H1 (cell line): ENCODE data around the gene CIB2. TPM values are rescaled to one million over a fixed set of nuclear protein-coding genes. Genes with fewer than 3 reads are reported as not detected.

Source experiments
- CTCF ChIA-PET: fragments of 300-600 bp; sonication (Branson Sonifier 250); formaldehyde crosslinking; loops from one replicate; lab custom pipeline; 2021; ENCODE audit not compliant: partially characterized antibody; lab: Charles Lee
- POLR2A ChIA-PET: fragments of 300-600 bp; sonication (Branson Sonifier 250); formaldehyde crosslinking; loops from one replicate; lab custom pipeline; 2021; ENCODE audit warnings: inconsistent platforms; ENCODE audit not compliant: partially characterized antibody; lab: Charles Lee
- DNase-seq, 2 experiments: peaks; one replicate each; pipeline versions ENCODE4 v3.0.0 to v3.0.0-alpha.2; 2010 to 2022; ENCODE audit warnings: low spot score in 2 of 2, low read depth in 1 of 2, mixed read lengths in 1 of 2
- FAIRE-seq: peaks from 2 replicates; lab custom pipeline; 2011; peaks lifted over from hg19 to GRCh38; lab: Jason Lieb, UNC
- H2AFZ ChIP-seq: 2 replicates; pipeline ENCODE4 v1.8.1; 2012; ENCODE audit warnings: low read length, inconsistent platforms
- H2AK5ac ChIP-seq: 2 replicates; pipeline ENCODE4 v1.6.1; 2013; ENCODE audit warnings: low read depth, low read length
- H2BK120ac ChIP-seq: replicated peaks from 2 replicates; pipeline ENCODE3; 2013; ENCODE audit warnings: low read depth, low read length, inconsistent platforms
- H2BK12ac ChIP-seq: 2 replicates; pipeline ENCODE4 v1.6.1; 2013; ENCODE audit warnings: low read depth, low read length
- H2BK15ac ChIP-seq: 2 replicates; pipeline ENCODE4 v1.6.1; 2013; ENCODE audit warnings: low read length
- H2BK20ac ChIP-seq: 2 replicates; pipeline ENCODE4 v1.6.1; 2013; ENCODE audit warnings: low read length
- H2BK5ac ChIP-seq: 2 replicates; pipeline ENCODE4 v1.6.1; 2013; ENCODE audit warnings: low read depth, low read length
- H3K14ac ChIP-seq: 2 replicates; pipeline ENCODE4 v1.6.1; 2013; ENCODE audit warnings: inconsistent platforms; ENCODE audit not compliant: insufficient read length
- H3K18ac ChIP-seq: 2 replicates; pipeline ENCODE4 v1.6.1; 2013; ENCODE audit warnings: low read length; ENCODE audit errors: extremely low read depth
- H3K23ac ChIP-seq: 2 replicates; pipeline ENCODE4 v1.6.1; 2013; ENCODE audit warnings: inconsistent platforms; ENCODE audit not compliant: insufficient read length
- H3K23me2 ChIP-seq: 2 replicates; pipeline ENCODE4 v1.6.1; 2013; ENCODE audit warnings: low read depth, low read length
- H3K27ac ChIP-seq: 2 replicates; pipeline ENCODE4 v1.6.1; 2011; ENCODE audit warnings: low read depth, low read length, inconsistent platforms
- H3K27me3 ChIP-seq, 4 experiments: replicated peaks in 1 of 4; 1 replicate in 1 of 4; 2 replicates in 3 of 4; pipeline versions ENCODE4 v1.6.1 to v1.8.1; 2011 to 2013; ENCODE audit warnings: low read length in 3 of 4, mild to moderate bottlenecking in 3 of 4, inconsistent platforms in 2 of 4, mixed read lengths in 2 of 4, moderate library complexity in 1 of 4; ENCODE audit not compliant: control insufficient read depth in 3 of 4, insufficient read depth in 3 of 4; ENCODE audit errors: extremely low read depth in 1 of 4
- H3K36me3 ChIP-seq, 4 experiments: 2 replicates each; pipeline versions ENCODE4 v1.6.1 to v1.8.1; 2011 to 2013; ENCODE audit warnings: mild to moderate bottlenecking in 4 of 4, low read length in 3 of 4, moderate library complexity in 2 of 4, control low read depth in 1 of 4, inconsistent platforms in 1 of 4; ENCODE audit not compliant: insufficient read depth in 4 of 4, control insufficient read depth in 2 of 4
- H3K4ac ChIP-seq: replicated peaks from 2 replicates; pipeline ENCODE3; 2013; ENCODE audit warnings: low read length, low read depth, mixed read lengths, inconsistent platforms; ENCODE audit not compliant: insufficient read length
- H3K4me1 ChIP-seq, 4 experiments: replicated peaks in 1 of 4; 1 replicate in 1 of 4; 2 replicates in 3 of 4; pipeline versions ENCODE4 v1.6.1 to v1.8.1; 2011 to 2013; ENCODE audit warnings: low read length in 3 of 4, inconsistent platforms in 2 of 4, mixed read lengths in 1 of 4; ENCODE audit not compliant: insufficient read depth in 4 of 4, control insufficient read depth in 3 of 4
- H3K4me2 ChIP-seq, 2 experiments: 2 replicates each; pipeline versions ENCODE4 v1.6.1 to v1.8.1; 2011 to 2013; ENCODE audit warnings: low read depth in 2 of 2, low read length in 2 of 2, control low read depth in 1 of 2, inconsistent platforms in 1 of 2, mild to moderate bottlenecking in 1 of 2; ENCODE audit not compliant: insufficient read depth in 1 of 2
- H3K4me3 ChIP-seq, 4 experiments: fragments of 200-600, 300-600 bp in 1 of 4; sonication (generic), shearing (Covaris generic), sonication (Bioruptor Twin) in 1 of 4; 2 replicates each; pipeline versions ENCODE4 v1.5.1 to v1.8.1; 2011 to 2016; ENCODE audit warnings: low read length in 4 of 4, low read depth in 3 of 4, control low read depth in 2 of 4, inconsistent platforms in 2 of 4, mild to moderate bottlenecking in 2 of 4, mixed read lengths in 1 of 4, moderate library complexity in 1 of 4; ENCODE audit not compliant: insufficient read depth in 2 of 4; ENCODE audit errors: extremely low read depth in 1 of 4
- H3K56ac ChIP-seq: replicated peaks from 2 replicates; pipeline ENCODE3; 2013; ENCODE audit warnings: low read depth, mild to moderate bottlenecking, mixed read lengths, low read length, inconsistent platforms; ENCODE audit not compliant: insufficient read length
- H3K79me1 ChIP-seq: 2 replicates; pipeline ENCODE4 v1.6.1; 2013; ENCODE audit warnings: low read depth, low read length, control low read depth
- H3K79me2 ChIP-seq, 2 experiments: 2 replicates each; pipeline versions ENCODE4 v1.6.1 to v1.8.1; 2012 to 2013; ENCODE audit warnings: low read length in 2 of 2, mild to moderate bottlenecking in 2 of 2, inconsistent platforms in 1 of 2; ENCODE audit not compliant: insufficient read depth in 2 of 2, control insufficient read depth in 1 of 2
- H3K9ac ChIP-seq, 4 experiments: replicated peaks in 1 of 4; 1 replicate in 1 of 4; 2 replicates in 3 of 4; pipeline versions ENCODE4 v1.6.1 to v1.8.1; 2011 to 2013; ENCODE audit warnings: low read depth in 3 of 4, low read length in 3 of 4, control low read depth in 2 of 4, mild to moderate bottlenecking in 2 of 4, moderate library complexity in 2 of 4, inconsistent platforms in 1 of 4; ENCODE audit errors: extremely low read depth in 1 of 4
- H3K9me3 ChIP-seq, 2 experiments: 2 replicates each; pipeline versions ENCODE4 v1.6.1 to v1.8.1; 2012 to 2013; ENCODE audit warnings: mild to moderate bottlenecking in 2 of 2, moderate library complexity in 2 of 2, control low read depth in 1 of 2, inconsistent platforms in 1 of 2, low read depth in 1 of 2, low read length in 1 of 2, mixed read lengths in 1 of 2; ENCODE audit not compliant: insufficient read depth in 2 of 2
- H4K20me1 ChIP-seq, 2 experiments: replicated peaks in 1 of 2; 2 replicates each; pipeline versions ENCODE3 to v1.8.1; 2011 to 2013; ENCODE audit warnings: inconsistent platforms in 2 of 2, low read length in 2 of 2, mild to moderate bottlenecking in 1 of 2; ENCODE audit not compliant: insufficient read depth in 2 of 2, control insufficient read depth in 1 of 2
- H4K5ac ChIP-seq: 2 replicates; pipeline ENCODE4 v1.6.1; 2013; ENCODE audit warnings: low read length, low read depth, mixed read lengths, inconsistent platforms; ENCODE audit not compliant: insufficient read length
- H4K8ac ChIP-seq: 2 replicates; pipeline ENCODE4 v1.8.0; 2013; ENCODE audit warnings: mild to moderate bottlenecking, moderate library complexity, low read length, inconsistent platforms; ENCODE audit not compliant: insufficient read depth; ENCODE audit errors: extremely low read depth
- H4K91ac ChIP-seq: replicated peaks from 2 replicates; pipeline ENCODE3; 2013; ENCODE audit warnings: low read length, mixed read lengths, inconsistent platforms; ENCODE audit not compliant: insufficient read length
- CHD1 ChIP-seq: IDR thresholded peaks from 2 replicates; pipeline ENCODE4 v1.6.1; 2012; ENCODE audit warnings: low read depth, low read length, improper control_type of control experiment
- CHD2 ChIP-seq: IDR thresholded peaks from 2 replicates; pipeline ENCODE4 v1.6.1; 2012; ENCODE audit warnings: low read length, improper control_type of control experiment
- CTBP2 ChIP-seq: IDR thresholded peaks from 2 replicates; pipeline ENCODE4 v1.7.0; 2011; ENCODE audit warnings: borderline replicate concordance, mild to moderate bottlenecking, moderate library complexity, mixed read lengths, low read length; ENCODE audit not compliant: insufficient read depth, insufficient read length
- CTCF ChIP-seq, 3 experiments: IDR thresholded peaks; 1 replicate in 2 of 3; 2 replicates in 1 of 3; pipeline versions ENCODE4 v1.5.1 to v1.6.1; 2011; ENCODE audit warnings: low read length in 3 of 3, mild to moderate bottlenecking in 3 of 3, inconsistent platforms in 2 of 3, low read depth in 1 of 3, moderate library complexity in 1 of 3; ENCODE audit not compliant: insufficient read depth in 1 of 3; ENCODE audit errors: control extremely low read depth in 1 of 3
- MAFK ChIP-seq: IDR thresholded peaks from 2 replicates; pipeline ENCODE4 v1.6.1; 2012; ENCODE audit warnings: low read depth, mild to moderate bottlenecking, improper control_type of control experiment, low read length
- MAX ChIP-seq: IDR thresholded peaks from 2 replicates; pipeline ENCODE4 v1.6.1; 2012; ENCODE audit warnings: inconsistent platforms
- NRF1 ChIP-seq: IDR thresholded peaks from 2 replicates; pipeline ENCODE4 v1.6.1; 2011; ENCODE audit warnings: mild to moderate bottlenecking, low read depth, low read length, improper control_type of control experiment
- RNF2 ChIP-seq: fragments of 200-900, 300-1000 bp; sonication (generic); IDR thresholded peaks from 2 replicates; pipeline ENCODE4 v1.7.1; 2016; ENCODE audit warnings: borderline replicate concordance, low read depth, mild to moderate bottlenecking, antibody characterized with exemption, low read length; ENCODE audit not compliant: poor library complexity, severe bottlenecking; ENCODE audit errors: missing control alignments
- RXRA ChIP-seq: IDR thresholded peaks from 2 replicates; pipeline ENCODE4 v1.6.1; 2011; ENCODE audit warnings: low read depth, mild to moderate bottlenecking, low read length, moderate library complexity; ENCODE audit not compliant: insufficient read depth
- TCF12 ChIP-seq: IDR thresholded peaks from 2 replicates; pipeline ENCODE4 v1.6.1; 2011; ENCODE audit warnings: low read depth, mild to moderate bottlenecking, low read length
- TEAD4 ChIP-seq: IDR thresholded peaks from 2 replicates; pipeline ENCODE4 v1.6.1; 2012; ENCODE audit warnings: low read depth, low read length, inconsistent platforms, mixed read lengths
- WGBS, 2 experiments: shearing (Covaris generic) in 1 of 2; methylation state at CpG; one replicate each; pipeline versions ENCODE4 v1.1.6 to v1.1.7; 2013 to 2015; ENCODE audit warnings: low lambda C conversion rate in 2 of 2, mixed read lengths in 2 of 2, inconsistent platforms in 1 of 2, low coverage in 1 of 2, missing lambda C conversion rate in 1 of 2; ENCODE audit not compliant: insufficient replicate concordance in 2 of 2, insufficient coverage in 1 of 2, insufficient read length in 1 of 2; ENCODE audit errors: extremely low coverage in 1 of 2, missing lambda C conversion rate in 1 of 2; 5-methylcytosine and 5-hydroxymethylcytosine counted together
- polyA plus RNA-seq, 7 experiments: library from polyadenylated mRNA; depleted of rRNA in 3 of 7; stranded (reverse) in 5 of 7; unstranded in 2 of 7; fragments of >200 nt in 5 of 7; fragments of 200-250 nt in 2 of 7; gene quantifications; 1 replicate in 5 of 7; 2 replicates in 1 of 7; 4 replicates in 1 of 7; pipeline versions ENCODE4 v1.2.1 to v1.2.3, GENCODE V29; 2011 to 2013; ENCODE audit warnings: missing spikeins in 2 of 7, mixed read lengths in 2 of 7
- total RNA-seq: library from RNA; stranded (reverse); fragmentation: NEBNext Ultra II Directional; extraction: Animal tissue kit (Norgen Biotek cat#: 25700); gene quantifications from 2 replicates; pipeline ENCODE4 v1.2.1, GENCODE V29; 2021

Gene CIB2
- total and polyA plus RNA-seq, 2 of the 8 experiments (the other 6 are each of a cell fraction or from before 2014, with no cell fraction given), result 41.5 to 45.8 TPM

- H2BK20ac ChIP-seq, result no peak overlapping the region
- H3K36me3 ChIP-seq, result no peaks in the 10 kb centered on the region
- no peak overlapping the region for H3K4ac ChIP-seq
- no peaks in the 10 kb centered on the region; the same call in 1 of the 2 replicates for H3K23me2 ChIP-seq
- FAIRE-seq (no peak), DNase-seq (no peak)
- no peaks in the 10 kb centered on the region; a peak in 1 of 7 replicates for H3K27me3 ChIP-seq
- H3K4me2 ChIP-seq, result no peak overlapping the region
- H3K9me3 ChIP-seq, result no peaks in the 10 kb centered on the region
- no peak overlapping the region for H4K91ac ChIP-seq
- no peak overlapping the region for H2BK5ac ChIP-seq
- H3K4me1 ChIP-seq, result peaks cover 8 to 27% (median 19%) of the 10 kb centered on the region in 4 experiments
- peaks cover 5% of the 10 kb centered on the region for H3K79me1 ChIP-seq
- H3K4me3 ChIP-seq, result no peak overlapping the region
- no peak overlapping the region for H4K5ac ChIP-seq
- H3K79me2 ChIP-seq, result peaks cover 3 to 56% of the 10 kb centered on the region in 2 experiments; a peak in 3 of 4 replicates
- H2BK12ac ChIP-seq, result no peak overlapping the region
- no peak overlapping the region for H4K8ac ChIP-seq
- WGBS, 2 experiments, result 89% methylated on average over 2 of the region's 2 CpGs; no CpG with 5 or more reads in 1 of the 2 experiments
- no peak overlapping the region for H2BK15ac ChIP-seq
- H4K20me1 ChIP-seq, result peaks cover 0 to 11% of the 10 kb centered on the region in 2 experiments
- H2AK5ac ChIP-seq, result no peak overlapping the region
- no peak overlapping the region for H3K9ac ChIP-seq
- H3K23ac ChIP-seq, result no peak overlapping the region
- no peak overlapping the region for H3K27ac ChIP-seq
- H3K56ac ChIP-seq, result no peak overlapping the region
- H2AFZ ChIP-seq, result no peak overlapping the region
- ChIA-PET POLR2A (no interaction called here), CTCF (no interaction called here)
- no peak overlapping the region for H2BK120ac ChIP-seq
- H3K18ac ChIP-seq, result no peak overlapping the region
- no peak overlapping the region for H3K14ac ChIP-seq
- no peak for TF ChIP-seq RNF2
- no peak for TF ChIP-seq CTBP2
- TF ChIP-seq TCF12, result no peak
- no peak for TF ChIP-seq CHD1
- no peak for TF ChIP-seq MAX
- no peak for TF ChIP-seq TEAD4
- no peak for TF ChIP-seq RXRA
- no peak for TF ChIP-seq CTCF (IDR thresholded peaks at IDR 0.05; ENCODE audit: control extremely low read depth in 1 of 3, insufficient read depth in 1 of 3, low read depth in 1 of 3, low read length in 3 of 3)
- no peak for TF ChIP-seq CHD2
- no peak for TF ChIP-seq NRF1
- no peak for TF ChIP-seq MAFK
These were observed 66.7 kb downstream of the CIB2 start for GRCh38 chr15:78064544-78064943.
